SK-N-SH treated with all-trans-retinoic acid at 6 μM for 48 hours (cell line): ENCODE results near the gene TTC38.

Experiments used
- ARNTL ChIP-seq: fragments of 450-650 bp; formaldehyde crosslinking; IDR thresholded peaks from 2 replicates; pipeline ENCODE4 v1.5.0; 2020; ENCODE audit warnings: low read depth, mild to moderate bottlenecking, moderate library complexity, borderline replicate concordance
- BACH2 ChIP-seq: fragments of 250-450 bp; sonication (Bioruptor Pico); IDR thresholded peaks from 2 replicates; pipeline ENCODE4 v1.9.0; 2021; ENCODE audit warnings: mild to moderate bottlenecking, borderline replicate concordance
- CREB5 ChIP-seq: fragments of 250-450 bp; sonication (Bioruptor Pico); IDR thresholded peaks from 2 replicates; pipeline ENCODE4 v1.5.1; 2020; ENCODE audit warnings: low read depth, mild to moderate bottlenecking, moderate library complexity
- ESRRG ChIP-seq: fragments of 250-450 bp; sonication (Bioruptor Pico); IDR thresholded peaks from 2 replicates; pipeline ENCODE4 v1.6.1; 2021; ENCODE audit warnings: mild to moderate bottlenecking
- PATZ1 ChIP-seq: fragments of 250-450 bp; sonication (Bioruptor Pico); IDR thresholded peaks from 2 replicates; pipeline ENCODE4 v1.8.0; 2020; ENCODE audit warnings: mild to moderate bottlenecking, moderate library complexity, borderline replicate concordance
- TOX ChIP-seq: fragments of 250-450 bp; sonication (Bioruptor Pico); IDR thresholded peaks from 2 replicates; pipeline ENCODE4 v1.8.0; 2021; ENCODE audit warnings: mild to moderate bottlenecking, moderate library complexity, borderline replicate concordance
- ZFP3 ChIP-seq: fragments of 250-450 bp; sonication (Bioruptor Pico); IDR thresholded peaks from 2 replicates; pipeline ENCODE4 v1.5.0; 2020; ENCODE audit warnings: mild to moderate bottlenecking, moderate library complexity
- ZNF70 ChIP-seq: fragments of 450-650 bp; formaldehyde crosslinking; IDR thresholded peaks from 2 replicates; pipeline ENCODE4 v1.5.0; 2020; ENCODE audit warnings: mild to moderate bottlenecking, moderate library complexity

DNA sequence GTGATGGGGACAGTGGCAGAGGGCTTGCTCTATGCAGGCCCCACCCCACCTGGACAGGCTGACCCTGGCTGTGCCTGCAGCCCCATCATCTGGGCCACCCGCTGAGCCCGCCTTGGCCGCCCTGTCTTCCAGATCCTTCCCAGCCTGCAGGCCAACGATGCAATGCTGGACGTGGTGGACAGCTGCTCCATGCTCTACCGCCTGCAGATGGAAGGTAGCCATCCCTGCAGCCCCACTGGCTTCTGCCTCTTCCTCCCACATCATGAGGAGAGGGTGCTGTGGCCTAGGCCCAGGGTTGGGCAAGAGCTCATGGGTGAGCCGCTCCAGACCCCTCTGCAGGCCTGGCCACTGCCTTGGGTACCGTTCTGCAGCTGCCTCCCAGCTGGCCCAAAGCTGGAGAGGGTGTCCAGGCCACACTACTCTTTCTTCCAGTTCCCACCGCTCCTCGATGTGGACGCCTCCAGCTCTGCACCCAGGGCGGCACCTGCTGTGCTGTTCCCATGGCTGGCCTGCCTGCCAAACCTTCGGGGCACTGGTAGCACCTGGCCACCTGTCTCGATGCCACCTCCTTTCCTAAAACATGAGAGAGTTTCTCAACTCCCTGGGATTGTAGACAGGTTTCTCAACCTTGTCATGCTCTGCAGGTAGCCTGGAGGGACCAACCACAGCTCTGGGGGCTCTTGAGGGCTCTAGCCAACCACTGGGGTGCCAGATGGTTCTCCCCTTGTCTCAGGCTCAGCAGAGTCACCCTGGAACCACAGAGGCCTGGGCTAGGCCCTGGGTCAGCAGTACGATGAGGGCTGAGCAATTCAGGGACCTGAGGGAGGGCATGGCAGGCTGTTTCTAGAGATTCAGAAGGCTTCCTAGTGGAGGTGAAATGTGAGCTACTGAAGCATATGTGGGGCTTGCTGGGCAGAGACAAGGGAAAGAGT is 19.4 kb downstream of the TTC38 start:
- TF ChIP-seq ZFP3 (no peak), TOX (CRISPR knock-in tag) (no peak), ARNTL (no peak), ESRRG (no peak), ZNF70 (CRISPR knock-in tag) (no peak), PATZ1 (no peak), BACH2 (CRISPR knock-in tag) (no peak), CREB5 (CRISPR knock-in tag) (no peak)
